DMS53 treated with DMSO at 0.1 percent for 48 hours (cell line): ENCODE data around the gene HECTD4.
"Not testable (repeated sequence)": the region's sequence is repeated elsewhere in the genome, so short reads cannot be mapped to it uniquely, and the experiment has no call there.

Experiments used
- DNase-seq: peaks from one replicate; lab custom pipeline; 2025; ENCODE audit not compliant: unreplicated experiment; lab: John Stamatoyannopoulos, UW

HECTD4 gene

DNA sequence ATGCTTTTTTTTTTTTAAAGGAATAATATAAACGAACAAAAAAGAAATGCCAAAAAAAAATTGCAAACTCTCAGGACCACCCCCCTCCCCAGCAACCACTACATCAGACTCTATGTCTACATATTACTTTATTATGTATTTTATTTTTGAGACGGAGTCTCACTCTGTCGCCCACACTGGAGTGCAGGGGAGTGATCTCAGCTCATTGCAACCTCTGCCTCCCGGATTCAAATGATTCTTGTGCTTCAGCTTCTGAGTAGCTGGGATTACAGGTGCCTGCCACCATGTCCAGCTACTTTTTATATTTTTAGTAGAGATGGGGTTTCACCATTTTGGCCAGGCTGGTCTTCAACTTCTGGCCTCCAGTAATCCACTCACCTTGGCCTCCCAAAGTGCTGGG, 22.9 kb downstream of the HECTD4 start:
- no peak for DNase-seq

DNA sequence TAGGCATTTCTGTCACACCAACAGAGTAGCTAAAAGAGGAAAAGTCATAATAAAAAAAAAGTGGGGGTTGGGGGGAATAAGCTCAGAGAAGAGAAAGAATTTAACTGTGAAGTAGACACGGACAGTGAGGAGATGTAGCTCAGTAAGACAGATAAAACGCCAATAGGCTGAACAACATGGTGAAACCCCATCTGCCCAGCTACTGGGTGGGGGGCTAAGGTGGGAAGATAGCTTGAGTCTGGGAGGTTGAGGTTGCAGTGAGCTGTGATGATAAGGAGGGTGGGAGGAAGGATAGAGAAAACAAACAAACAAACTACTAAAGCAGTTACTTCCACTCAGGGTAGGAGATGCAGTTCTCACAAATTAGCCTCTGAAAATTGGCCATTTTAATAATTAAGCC, 25.0 kb downstream of the HECTD4 start:
- no peak for DNase-seq

DNA sequence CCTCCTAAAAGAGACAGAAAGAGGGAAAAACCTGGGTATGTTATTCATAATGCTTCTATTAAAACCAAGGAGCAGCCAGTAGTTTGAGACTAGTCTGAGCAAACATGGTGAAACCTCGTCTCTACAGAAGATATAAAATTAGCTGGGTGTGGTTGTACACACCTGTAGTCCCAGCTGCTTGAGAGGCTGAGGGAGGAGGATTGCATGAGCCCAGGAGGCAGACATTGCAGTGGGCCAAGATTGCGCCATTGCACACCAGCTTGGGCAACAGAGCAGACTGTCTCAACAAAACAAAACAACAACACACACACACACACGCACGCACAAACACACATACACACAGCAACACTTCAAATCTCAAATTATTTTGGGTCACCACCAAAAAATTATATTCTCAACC, 27.8 kb downstream of the HECTD4 start:
- no peak for DNase-seq

DNA sequence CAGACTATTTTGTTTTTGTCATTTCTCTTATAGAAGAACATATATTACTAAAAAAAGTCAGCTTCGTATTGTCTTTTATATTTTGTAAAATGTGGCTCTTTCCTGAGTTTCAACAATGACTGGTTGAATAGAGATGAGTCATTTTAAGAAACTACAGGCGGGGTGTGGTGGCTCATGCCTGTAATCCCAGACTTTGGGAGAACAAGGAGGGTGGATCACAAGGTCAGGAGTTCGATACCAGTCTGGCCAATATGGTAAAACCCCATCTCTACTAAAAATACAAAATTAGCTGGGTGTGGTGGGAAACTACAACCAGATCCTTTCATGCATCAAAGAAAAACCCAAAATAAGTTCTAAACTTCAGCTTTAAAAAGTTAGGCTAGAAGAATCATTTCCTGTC, 28.8 kb downstream of the HECTD4 start:
- no peak for DNase-seq

DNA sequence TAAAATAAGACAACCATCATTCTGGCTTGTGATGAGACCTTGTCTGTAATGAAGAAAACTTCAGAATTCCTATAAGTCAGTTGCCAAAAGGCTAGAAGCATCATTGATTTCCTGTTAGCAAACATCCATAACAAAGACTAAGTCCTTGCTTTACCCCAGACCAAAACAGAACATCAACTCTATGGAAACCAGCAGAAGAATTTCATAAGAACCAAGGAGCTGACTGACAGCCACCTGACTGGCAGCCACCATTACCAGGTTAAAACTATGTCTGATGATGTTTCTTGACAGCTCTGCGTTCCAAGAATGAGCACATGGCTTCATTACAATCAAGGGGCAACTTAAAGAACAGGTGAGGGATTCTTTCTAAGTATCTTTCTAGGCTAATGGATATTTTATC, 29.3 kb downstream of the HECTD4 start:
- no peak for DNase-seq

DNA sequence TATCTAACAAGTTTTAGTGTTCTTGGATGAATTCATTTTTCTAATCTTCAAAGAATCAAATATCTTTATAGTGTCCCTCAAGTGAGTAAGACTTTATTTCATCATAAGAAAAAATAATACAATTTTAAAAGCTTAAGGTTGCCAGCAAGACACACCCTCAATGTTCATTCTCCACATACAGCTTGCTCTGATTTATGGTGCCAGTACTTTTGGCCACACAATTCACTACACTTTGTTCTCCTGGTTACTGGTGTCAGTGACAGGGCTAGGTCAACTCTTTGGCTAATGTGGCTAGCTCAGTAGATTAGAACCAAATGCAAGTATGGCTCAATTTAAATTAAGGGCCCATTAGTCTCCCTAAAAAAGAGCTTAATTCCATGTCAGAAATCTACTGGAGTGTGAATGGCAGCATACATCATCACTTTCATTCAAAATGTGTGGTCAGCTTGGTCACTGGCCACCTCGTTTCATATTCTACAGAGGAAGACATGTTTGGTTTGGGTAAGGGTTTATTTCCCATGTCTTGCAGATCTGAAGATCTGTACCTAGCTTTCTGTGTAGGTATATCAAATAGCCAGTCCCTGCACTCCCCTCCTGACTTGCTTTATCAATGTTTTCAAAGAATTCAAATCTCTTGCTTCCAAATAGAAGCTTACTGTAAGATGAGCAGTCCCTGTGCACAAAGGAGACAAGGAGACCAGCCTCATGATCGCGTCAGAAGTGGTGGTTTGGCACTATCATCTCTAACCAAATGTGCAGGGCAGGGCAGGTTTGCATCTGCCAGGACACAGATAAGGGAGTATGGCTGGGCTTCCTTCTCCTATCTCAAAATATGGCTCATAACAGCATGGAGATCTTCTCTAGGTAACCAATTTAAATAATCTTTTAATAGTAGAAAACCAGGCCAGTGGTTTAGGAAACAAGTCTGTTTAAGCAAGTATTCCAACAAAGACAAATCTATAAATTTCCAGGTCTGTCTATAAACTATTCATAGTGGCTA, 31.3 kb downstream of the HECTD4 start:
- no peak for DNase-seq

DNA sequence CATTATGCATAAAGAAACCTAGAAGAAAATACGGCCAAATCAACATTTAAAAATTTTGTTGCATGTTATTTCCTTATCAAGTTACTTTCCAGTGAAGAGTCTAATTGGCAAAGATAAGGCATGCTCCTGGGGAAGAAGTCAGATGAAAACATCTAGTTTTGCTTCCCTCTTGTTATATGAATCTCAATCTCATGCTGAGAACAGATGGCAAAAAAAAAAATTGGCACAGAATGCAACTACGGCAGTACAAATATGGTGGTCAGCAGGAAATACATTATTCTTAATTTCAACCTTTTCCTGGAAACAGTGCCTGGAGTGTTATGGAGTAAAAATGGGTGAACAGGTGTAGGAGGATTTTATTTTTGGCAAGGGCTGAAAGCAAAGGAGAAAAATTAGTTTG, 32.8 kb downstream of the HECTD4 start:
- no peak for DNase-seq

DNA sequence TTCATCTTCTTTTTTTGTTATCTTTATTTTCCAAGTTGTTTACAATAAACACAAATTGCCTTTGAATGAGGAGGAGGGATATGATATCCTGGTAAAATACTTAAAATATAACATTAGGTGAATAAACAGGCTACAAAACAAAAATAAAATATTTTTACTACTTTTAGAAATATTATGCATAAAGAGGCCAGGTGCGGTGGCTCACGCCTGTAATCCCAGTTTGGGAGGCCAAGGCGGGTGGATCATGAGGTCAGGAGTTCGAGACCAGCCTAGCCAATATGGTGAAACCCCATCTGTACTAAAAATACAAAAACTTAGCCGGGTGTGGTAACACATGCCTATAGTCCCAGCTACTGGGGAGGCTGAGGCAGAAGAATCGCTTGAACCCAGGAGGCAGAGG, 33.3 kb downstream of the HECTD4 start:
- not testable (repeated sequence) for DNase-seq

DNA sequence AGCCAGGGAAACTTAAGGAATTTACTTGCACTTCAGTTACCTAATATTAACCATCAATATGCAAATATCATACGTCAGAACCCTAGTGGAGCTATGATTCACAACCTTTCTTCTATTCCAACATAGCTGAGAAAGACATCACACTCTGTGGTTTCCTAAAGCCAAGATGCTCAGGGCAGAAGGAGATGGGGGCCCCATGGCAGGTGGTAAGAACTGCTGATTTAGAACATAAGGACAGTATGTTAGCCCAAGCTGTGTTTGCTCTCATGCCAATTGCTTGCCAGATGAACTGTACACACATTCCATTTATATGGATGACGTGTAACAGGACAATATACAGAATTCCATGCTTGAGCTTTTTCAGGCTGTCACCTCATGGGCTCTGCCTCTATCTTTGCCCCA, 34.6 kb downstream of the HECTD4 start:
- no peak for DNase-seq

DNA sequence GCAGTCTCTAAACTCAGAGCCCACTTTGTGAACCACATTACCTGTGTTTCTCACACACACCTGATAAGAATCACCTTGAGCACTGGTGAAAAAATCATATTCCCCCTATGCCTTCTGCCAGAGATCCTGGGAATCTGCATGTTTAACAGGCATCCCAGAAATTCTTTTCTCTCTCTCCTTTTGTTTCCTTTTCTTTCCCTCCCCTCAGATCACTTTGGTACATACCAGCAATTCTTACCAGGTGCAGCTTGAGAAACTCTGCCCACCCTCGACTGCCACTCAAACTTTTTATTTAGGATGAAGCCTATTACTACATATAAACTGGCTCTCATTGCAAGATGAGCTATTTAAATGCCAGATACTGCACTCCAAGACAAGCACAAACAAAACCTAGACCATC, 36.0 kb downstream of the HECTD4 start:
- DNase-seq = no peak

DNA sequence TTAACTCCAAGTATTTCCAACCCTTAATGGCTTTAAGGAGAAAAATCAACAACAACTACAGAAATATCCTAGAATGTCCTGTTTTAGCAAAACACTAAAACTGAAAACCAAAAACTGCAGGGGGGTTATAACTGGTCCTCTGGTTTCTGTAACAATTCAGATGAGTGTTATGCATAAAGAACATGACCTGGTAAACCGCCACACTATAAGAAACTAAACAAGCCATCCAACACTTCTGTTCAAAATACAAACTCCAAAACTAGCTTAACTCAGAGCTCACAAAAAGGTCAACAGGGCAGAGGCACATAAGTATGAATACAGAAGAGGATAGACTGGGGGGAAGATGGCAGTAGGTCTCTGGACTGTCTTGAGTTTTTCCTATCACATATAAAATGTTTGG, 38.0 kb downstream of the HECTD4 start:
- no peak for DNase-seq

DNA sequence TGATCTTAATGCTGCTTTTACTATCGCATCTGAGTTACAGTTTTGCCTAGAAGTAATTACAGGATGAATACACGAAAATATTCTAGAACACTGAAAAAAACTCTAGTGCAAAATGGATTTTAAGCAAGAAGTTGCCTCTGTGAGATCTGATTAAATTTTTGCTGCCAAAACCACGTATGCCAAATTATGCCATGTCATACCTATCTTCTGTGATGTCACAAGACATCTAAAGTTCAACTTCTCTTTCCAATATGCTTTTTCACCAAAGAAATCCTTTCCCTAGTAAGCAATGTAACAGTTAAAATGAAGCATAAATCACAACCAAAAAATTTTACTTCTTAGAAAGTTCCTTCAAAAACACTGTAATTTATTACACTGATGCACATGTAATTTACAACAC, 39.6 kb downstream of the HECTD4 start:
- no peak for DNase-seq

DNA sequence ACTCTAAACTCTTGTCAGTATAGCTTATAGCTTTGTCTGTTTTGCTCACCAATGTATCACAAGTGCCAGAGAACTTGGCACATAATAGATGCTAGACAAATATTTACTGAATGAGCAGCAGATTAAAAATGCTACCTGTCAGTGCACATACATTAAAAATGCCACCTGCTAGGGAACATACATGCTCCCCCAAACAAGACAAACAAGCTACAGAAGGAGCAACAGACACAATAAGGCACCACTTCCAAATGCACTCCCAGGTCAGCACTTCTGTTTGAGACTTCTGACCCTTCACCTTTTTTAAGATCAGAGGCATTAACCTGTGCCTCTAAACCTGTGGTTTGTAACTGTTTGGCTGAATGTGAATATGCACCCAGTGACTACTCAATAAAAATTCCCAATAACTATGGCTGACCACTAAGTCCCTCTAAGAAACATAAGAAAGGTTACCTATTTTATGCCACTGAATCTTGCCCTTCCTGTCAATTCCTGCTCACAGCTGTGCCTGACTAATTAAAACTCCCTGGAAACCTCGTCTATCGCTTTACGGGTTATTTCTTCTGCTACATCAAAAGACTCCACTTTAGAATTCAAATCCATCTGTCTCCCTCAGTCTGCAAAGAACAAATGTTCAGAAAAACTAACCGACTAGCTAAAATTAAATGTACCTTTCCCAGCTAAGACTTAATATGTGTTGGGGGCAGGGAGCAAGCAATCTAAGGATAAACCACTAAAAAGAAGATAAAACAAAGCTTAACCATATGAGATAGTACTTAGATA, 41.0 kb downstream of the HECTD4 start:
- DNase-seq = peak; percentile 76

DNA sequence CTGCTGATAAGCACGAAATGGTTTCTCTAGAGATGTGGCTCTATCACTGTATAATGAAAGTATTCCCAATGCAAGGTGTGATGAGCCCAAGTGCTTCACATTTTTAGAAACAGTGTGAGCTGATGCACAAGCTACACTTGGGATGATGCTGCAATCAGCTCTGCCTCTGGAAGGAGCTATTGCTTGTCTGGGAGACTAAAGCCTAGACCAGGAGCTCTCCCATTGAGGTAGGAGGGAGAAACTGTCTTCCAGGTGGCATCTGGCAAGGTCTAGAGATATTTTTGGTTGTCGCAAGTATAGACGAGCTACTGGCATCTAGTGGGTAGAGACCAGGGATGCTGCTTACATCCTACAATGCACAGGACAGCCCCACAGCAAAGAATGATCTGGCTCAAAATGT, 42.0 kb downstream of the HECTD4 start:
- DNase-seq = no peak

DNA sequence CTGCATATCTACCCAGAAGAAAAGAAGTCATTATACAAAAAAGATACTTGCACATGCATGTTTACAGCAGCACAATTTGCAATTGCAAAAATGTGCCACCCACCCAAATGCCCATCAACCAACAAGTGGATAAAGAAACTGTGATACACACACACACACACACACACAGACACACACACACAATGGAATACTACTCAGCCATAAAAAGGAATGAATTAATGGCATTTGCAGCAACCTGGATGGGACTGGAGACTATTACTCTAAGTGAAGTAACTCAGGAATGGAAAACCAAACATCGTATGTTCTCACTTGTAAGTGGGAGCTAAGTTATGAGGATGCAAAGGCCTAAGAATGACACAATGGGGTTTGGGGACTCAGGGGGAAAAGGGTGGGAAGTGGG, 47.2 kb downstream of the HECTD4 start:
- not testable (repeated sequence) for DNase-seq

DNA sequence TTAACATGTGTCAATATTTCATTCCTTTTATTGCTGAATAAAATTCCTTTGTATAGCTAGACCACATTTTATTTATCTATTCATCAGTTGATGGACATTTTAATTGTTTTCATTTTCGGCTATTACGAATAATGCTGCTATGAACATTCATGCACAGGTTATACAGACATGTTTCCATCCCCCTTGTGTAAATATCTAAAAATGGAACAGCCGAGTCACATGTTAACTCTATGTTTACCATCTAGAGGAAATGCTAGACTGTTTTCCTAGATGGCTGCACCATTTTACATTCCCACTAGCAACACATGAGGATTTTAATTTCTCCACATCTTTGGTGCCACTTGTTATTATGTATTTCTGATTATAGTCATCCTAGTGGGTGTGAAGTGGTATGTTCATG, 49.2 kb downstream of the HECTD4 start:
- no peak for DNase-seq

DNA sequence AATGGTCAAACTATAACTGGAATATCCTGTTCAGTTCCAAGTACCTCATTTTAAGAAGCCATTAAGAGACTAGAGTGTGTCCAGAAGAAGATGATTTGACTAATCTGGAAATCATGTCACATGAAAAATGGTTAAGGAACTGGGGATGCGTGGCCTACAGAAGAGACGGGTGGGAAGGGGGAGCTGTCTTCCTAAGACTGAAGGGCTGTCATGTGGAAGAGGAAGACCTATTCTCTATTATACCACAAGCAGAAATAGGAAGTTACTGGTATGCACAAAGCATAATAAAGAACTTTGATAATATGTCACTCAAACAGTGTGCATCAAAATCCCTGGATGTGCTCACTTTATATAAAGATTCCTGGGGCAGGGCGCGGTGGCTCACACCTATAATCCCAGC, 50.3 kb downstream of the HECTD4 start:
- DNase-seq = no peak

DNA sequence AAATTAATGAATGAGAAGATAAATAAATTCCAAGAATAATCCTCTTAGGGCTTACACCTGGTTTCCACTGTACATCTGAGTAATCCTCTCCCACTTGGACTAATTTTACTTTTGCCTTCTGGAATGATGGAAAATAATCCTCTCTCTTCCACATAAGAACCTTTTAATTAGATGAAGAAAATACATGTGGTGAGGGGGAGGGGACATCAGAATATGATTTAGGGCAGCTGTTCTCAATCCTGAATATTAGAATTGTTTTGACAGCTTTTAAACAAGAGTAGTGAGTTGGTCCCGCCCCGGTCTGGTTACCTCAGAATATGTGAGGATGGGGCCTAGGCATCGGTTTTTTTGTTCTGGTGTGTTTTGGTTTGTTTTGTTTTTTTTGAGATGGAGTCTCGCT, 51.5 kb downstream of the HECTD4 start:
- no peak for DNase-seq

DNA sequence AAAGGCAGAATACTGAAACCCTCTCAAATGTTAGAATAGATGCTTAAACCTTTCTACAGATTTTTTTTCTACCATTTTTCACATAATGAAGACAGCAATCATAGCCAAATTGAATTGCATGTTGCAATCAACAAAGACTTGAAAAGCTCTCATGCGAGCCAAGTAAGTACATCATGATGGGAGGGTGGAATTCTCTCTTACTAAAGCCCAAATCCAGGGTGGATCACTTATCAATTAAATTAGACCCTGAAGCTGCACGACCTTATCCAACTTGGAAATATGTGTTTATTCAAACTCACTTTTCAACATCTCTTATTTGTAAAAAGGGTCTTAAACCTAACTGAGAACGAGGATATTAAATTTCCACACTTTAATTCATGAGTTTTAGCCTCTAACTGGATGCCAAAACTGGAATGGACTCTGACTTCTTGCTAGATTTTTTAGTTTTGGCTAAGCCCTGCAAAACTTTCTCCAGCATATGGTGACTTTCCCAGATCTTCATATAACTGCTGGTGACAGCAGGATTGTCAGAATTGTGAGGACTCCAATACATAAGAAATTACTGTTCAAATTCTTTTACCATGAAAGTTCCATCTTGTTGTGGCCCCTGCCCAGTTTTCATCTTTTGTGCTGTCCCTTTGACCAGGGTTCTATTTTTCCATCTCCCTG, 53.6 kb downstream of the HECTD4 start:
- DNase-seq = no peak

DNA sequence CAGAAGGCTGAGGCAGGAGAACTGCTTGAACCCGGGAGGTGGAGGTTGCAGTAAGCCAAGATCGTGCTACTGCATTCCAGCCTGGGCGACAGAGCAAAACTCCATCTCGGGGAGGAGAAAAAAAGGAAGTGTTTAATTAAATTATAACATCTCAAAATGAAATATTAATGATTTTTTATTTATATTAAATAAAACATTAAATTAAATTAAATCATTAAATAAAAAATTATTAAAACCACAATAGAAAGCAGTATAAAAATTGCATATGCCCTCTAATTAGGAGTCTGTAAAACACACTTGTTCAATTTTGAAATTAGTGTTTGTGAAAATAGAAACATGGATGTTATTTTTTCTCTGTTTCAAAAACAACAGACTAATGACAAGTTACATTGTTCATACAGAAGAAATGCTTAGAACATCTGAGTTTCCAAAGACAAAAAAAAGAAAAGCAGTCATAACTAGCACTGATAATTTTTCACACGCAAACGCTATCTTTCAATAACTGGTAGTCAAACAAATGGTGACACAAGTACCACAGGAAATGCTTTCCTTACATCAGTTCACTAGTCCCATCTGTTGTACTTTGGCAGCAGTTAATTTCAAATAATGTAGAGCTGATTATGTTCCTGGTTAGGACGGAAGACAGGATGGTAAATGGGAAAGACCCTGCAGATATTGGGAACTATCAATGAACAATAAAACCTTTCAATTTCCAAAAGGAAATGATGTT, 54.9 kb downstream of the HECTD4 start:
- DNase-seq = no peak

DNA sequence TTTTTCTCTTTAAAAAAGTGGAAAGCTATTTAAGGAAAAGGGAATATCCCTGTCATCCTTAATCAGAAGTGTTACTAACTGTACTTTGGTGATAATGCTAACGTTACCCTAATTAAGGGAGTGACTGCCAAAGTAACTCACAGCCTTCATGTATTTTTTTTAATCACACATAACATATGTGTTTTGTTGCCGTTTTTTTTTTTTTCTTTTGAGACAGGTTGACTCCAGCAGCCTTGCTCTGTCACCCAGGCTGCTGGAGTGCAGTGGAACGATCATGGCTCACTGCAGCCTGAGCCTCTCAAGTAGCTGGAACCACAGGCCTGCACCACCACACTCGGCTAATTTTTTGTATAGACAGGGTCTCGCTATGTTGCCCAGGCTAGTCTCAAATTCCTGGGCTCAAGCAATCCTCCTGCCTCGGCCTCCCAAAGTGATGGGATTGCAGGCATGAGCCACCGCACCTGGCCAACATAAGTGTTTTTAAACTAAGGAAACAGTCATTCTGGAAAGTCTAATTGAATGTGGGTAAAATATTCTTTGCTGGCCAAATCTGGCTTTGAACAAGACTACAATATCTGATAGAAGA, 56.5 kb downstream of the HECTD4 start:
- DNase-seq = no peak
